Gastroesophageal sphincter (tissue), 4 donors: ENCODE measurements around the gene BLVRA. TPM values are rescaled to one million over a fixed set of nuclear protein-coding genes. Genes with fewer than 3 reads are reported as not detected.

Experiments used
- ATAC-seq: fragments of 150-250 bp; one replicate; pipeline ENCODE4 v1.9.1; 2016; ENCODE audit warnings: mild to moderate bottlenecking, moderate library complexity
- H3K27ac ChIP-seq, 4 donors: fragments of 200-600 bp; sonication (generic) in 3 of 4; 1 replicate in 3 of 4; 2 replicates in 1 of 4; pipeline ENCODE4 v1.5.1; 2016 to 2019
- H3K27me3 ChIP-seq: fragments of 200-600 bp; sonication (generic); one replicate; pipeline ENCODE4 v1.5.1; 2019
- H3K36me3 ChIP-seq, 2 donors: fragments of 200-600 bp; sonication (generic); one replicate each; pipeline ENCODE4 v1.5.1; 2019; ENCODE audit warnings: control low read depth in 1 of 2
- H3K4me1 ChIP-seq, 3 donors: fragments of 200-600 bp; sonication (generic); 1 replicate in 2 of 3; 2 replicates in 1 of 3; pipeline ENCODE4 v1.5.1; 2016 to 2019; ENCODE audit warnings: control low read depth in 2 of 3
- H3K4me3 ChIP-seq, 2 donors: fragments of 200-600 bp; sonication (generic); one replicate each; pipeline ENCODE4 v1.5.1; 2019; ENCODE audit warnings: mild to moderate bottlenecking in 1 of 2, moderate library complexity in 1 of 2
- H3K9me3 ChIP-seq, 3 donors: fragments of 200-600 bp; sonication (generic); one replicate each; pipeline ENCODE4 v1.5.1; 2017 to 2019; ENCODE audit warnings: control low read depth in 2 of 3
- EP300 ChIP-seq: sonication (generic); formaldehyde crosslinking; IDR thresholded peaks from one replicate; pipeline ENCODE4 v1.6.1; 2017; ENCODE audit warnings: antibody characterized with exemption, mild to moderate bottlenecking
- POLR2A ChIP-seq, 2 donors: fragments of 450-650 bp; IDR thresholded peaks; one replicate each; pipeline ENCODE4 v1.6.1; 2017; ENCODE audit warnings: antibody characterized with exemption in 2 of 2, mild to moderate bottlenecking in 2 of 2, moderate library complexity in 1 of 2
- POLR2AphosphoS5 ChIP-seq: sonication (generic); formaldehyde crosslinking; IDR thresholded peaks from one replicate; pipeline ENCODE4 v1.6.1; 2017; ENCODE audit warnings: antibody characterized with exemption
- WGBS, 2 donors: methylation state at CpG; one replicate each; pipeline ENCODE4 v1.1.5; 2018; ENCODE audit warnings: low coverage in 1 of 2; 5-methylcytosine and 5-hydroxymethylcytosine counted together
- total RNA-seq, 4 donors: library from RNA; depleted of rRNA; stranded (reverse); fragments of >200 nt; gene quantifications; one replicate each; pipeline ENCODE4 v1.1.0, GENCODE V29; 2016
- TF ChIP-seq, protein P1 (sequence below), 4 experiments: fragments of 200-600 bp in 2 of 4; fragments of 450-650 bp in 2 of 4; sonication (generic) in 1 of 4; IDR thresholded peaks; one replicate each; pipeline ENCODE4 v1.5.1; 2017 to 2019; ENCODE audit warnings: antibody characterized with exemption in 4 of 4, mild to moderate bottlenecking in 2 of 4, moderate library complexity in 2 of 4

Gene BLVRA
- total RNA-seq, 4 donors from 2014 or later, result 65.6 to 113 (median 92.6) TPM

DNA sequence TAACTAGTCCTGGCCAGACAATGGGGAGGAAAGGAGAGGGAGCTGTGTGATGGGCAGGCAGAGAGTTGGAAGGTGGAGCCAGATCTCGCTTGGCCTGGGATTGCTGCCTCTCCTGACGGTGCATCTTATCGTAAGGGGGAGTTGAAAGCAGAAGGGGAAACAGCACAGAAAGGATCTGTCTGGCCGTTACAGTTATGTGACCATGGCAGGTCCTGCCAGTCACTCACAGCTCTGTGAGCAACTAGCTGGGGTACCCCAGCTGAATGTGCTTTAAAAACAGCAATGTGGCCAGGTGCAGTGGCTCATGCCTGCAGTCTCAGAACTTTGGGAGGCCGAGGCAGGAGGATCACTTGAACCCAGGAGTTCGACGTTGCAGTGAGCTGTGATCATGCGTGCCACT is 8.1 kb downstream of the BLVRA start:
- no peak for ATAC-seq
- TF ChIP-seq POLR2A (IDR thresholded peaks at IDR 0.05) (no peak), EP300 (no peak), POLR2AphosphoS5 (no peak)
- TF ChIP-seq, protein P1, sequence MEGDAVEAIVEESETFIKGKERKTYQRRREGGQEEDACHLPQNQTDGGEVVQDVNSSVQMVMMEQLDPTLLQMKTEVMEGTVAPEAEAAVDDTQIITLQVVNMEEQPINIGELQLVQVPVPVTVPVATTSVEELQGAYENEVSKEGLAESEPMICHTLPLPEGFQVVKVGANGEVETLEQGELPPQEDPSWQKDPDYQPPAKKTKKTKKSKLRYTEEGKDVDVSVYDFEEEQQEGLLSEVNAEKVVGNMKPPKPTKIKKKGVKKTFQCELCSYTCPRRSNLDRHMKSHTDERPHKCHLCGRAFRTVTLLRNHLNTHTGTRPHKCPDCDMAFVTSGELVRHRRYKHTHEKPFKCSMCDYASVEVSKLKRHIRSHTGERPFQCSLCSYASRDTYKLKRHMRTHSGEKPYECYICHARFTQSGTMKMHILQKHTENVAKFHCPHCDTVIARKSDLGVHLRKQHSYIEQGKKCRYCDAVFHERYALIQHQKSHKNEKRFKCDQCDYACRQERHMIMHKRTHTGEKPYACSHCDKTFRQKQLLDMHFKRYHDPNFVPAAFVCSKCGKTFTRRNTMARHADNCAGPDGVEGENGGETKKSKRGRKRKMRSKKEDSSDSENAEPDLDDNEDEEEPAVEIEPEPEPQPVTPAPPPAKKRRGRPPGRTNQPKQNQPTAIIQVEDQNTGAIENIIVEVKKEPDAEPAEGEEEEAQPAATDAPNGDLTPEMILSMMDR (IDR thresholded peaks at IDR 0.05), result no peak
- H3K4me3 ChIP-seq, result no peak overlapping the region
- no peak overlapping the region for H3K27ac ChIP-seq
- peaks cover 0 to 38% (median 12%) of the 10 kb centered on the region in 3 donors for H3K4me1 ChIP-seq
- WGBS, 2 donors, result 79 to 91% methylated on average over 4 to 7 of the region's 8 CpGs
- no peaks in the 10 kb centered on the region for H3K27me3 ChIP-seq
- no peaks in the 10 kb centered on the region for H3K9me3 ChIP-seq
- peaks cover 0 to 9% of the 10 kb centered on the region in 2 donors for H3K36me3 ChIP-seq

DNA sequence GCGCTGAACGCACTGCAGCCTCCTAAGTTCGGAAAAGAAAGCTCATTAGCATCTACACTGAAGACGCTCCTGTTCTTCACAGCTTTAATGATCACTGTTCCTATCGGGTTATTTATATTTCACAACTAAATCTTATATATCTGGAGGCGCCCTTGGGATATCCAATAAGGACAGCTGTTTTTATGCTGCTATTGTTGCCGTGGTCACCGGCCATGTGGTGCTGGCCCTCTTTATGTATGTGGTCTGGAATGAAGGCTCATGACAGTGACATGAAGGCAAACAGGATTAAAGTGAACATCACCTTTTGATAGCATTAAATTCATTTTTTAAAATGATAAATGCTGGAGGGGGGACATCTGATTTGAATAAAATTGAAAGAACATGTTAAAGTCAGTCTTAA is 8.8 kb downstream of the BLVRA start:
- ATAC-seq, result no peak
- TF ChIP-seq POLR2A (IDR thresholded peaks at IDR 0.05), result no peak
- TF ChIP-seq, protein P1 (IDR thresholded peaks at IDR 0.05), result no peak
- no peak for TF ChIP-seq POLR2AphosphoS5
- no peak for TF ChIP-seq EP300
- Histone ChIP-seq H3K27ac (no peak overlapping the region), H3K27me3 (no peaks in the 10 kb centered on the region), H3K9me3 (no peaks in the 10 kb centered on the region), H3K4me1 (peaks cover 0 to 30% (median 9%) of the 10 kb centered on the region in 3 donors), H3K36me3 (peaks cover 0 to 17% of the 10 kb centered on the region in 2 donors), H3K4me3 (no peak overlapping the region)
- 82 to 91% methylated on average over 7 to 8 of the region's 8 CpGs for WGBS, 2 donors

DNA sequence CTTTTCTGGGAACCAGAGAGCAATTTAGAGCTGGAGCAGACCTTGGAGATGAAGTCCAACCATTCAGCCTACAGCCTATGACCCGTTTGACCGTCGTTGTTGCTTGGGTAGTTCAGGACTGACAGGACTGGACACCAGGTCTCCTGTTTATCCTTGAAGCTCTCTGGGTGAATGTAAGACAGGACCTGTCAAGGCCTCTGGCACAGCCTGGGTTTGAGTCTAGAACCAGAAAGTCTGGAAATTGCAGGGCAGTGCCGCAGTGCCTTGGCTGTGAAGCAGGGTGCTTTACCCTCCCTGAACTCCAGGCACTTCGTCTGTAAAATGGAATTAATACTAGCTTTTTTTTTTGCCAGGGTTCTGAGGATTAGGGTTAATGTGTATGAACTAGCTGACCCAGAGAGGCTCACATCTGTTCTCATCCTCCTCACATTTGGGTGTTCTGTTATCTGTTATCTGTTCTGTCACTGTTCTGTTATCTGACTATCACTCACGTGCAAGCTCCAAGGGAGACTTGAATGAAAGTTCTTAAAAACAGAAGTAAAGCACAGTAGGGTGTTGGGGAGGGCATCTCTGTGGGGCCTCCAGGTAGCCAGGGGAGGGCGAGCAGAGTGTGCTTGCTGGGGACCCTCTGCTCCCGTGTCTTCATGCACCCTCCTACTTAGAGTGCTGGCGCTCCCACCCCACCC is 9.9 kb downstream of the BLVRA start:
- TF ChIP-seq, protein P1 (IDR thresholded peaks at IDR 0.05), result no peak
- TF ChIP-seq POLR2AphosphoS5 (no peak), EP300 (no peak), POLR2A (IDR thresholded peaks at IDR 0.05) (no peak)
- Histone ChIP-seq H3K4me1 (peaks cover 0 to 22% (median 6%) of the 10 kb centered on the region in 3 donors), H3K27ac (no peak overlapping the region), H3K4me3 (no peak overlapping the region), H3K9me3 (no peaks in the 10 kb centered on the region), H3K36me3 (peaks cover 0 to 25% of the 10 kb centered on the region in 2 donors), H3K27me3 (no peaks in the 10 kb centered on the region)
- ATAC-seq, result no peak
- WGBS, 2 donors, result 67% methylated on average over 3 to 5 of the region's 9 CpGs

DNA sequence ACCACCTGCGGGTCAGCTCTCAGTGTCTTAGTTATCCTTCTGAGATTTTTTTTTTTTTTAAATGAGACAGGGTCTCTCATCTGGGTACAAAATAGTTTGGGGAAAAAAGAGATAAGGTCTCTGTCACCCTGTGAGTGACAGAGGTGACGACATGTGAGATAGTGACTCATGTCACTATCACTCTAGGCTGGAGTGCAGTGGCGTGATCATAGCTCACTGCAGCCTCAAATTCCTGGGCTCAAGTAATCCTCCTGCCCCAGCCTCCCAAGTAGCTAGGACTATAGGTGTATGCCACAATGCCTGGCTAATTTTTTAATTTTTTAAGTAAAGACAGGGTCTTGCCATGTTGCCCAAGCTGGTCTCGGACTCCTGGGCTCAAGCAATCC is 10.4 kb downstream of the BLVRA start:
- Histone ChIP-seq H3K9me3 (no peaks in the 10 kb centered on the region), H3K27me3 (no peaks in the 10 kb centered on the region), H3K4me3 (no peak overlapping the region), H3K4me1 (peaks cover 0 to 17% (median 6%) of the 10 kb centered on the region in 3 donors), H3K36me3 (peaks cover 0 to 25% of the 10 kb centered on the region in 2 donors), H3K27ac (no peak overlapping the region)
- 76 to 90% methylated on average over 1 to 3 of the region's 4 CpGs for WGBS, 2 donors
- ATAC-seq, result no peak
- TF ChIP-seq POLR2A (IDR thresholded peaks at IDR 0.05) (no peak), POLR2AphosphoS5 (no peak), EP300 (no peak)
- TF ChIP-seq, protein P1 (IDR thresholded peaks at IDR 0.05), result no peak

DNA sequence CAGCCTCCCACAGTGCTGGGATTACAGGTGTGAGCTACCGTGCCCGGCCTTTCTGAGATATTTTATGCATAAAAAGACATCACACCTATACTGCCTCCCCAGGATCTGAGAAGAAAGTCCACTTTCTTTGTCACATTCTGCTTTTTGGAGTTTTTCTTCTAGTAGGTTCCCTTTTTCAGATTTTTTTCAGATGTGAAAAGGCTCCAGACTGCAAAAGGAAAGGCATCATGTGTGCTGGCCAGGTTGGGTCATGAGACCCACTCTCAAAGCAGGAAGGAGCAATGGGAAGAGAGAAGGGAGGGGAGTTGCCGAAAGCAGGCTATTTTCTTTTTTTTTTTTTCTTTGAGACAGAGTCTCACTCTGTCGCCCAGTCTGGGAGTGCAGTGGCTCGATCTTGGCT is 10.8 kb downstream of the BLVRA start:
- H3K27me3 ChIP-seq, result no peaks in the 10 kb centered on the region
- H3K36me3 ChIP-seq, result peaks cover 0 to 25% of the 10 kb centered on the region in 2 donors
- TF ChIP-seq EP300 (no peak), POLR2AphosphoS5 (no peak), POLR2A (IDR thresholded peaks at IDR 0.05) (no peak)
- TF ChIP-seq, protein P1 (IDR thresholded peaks at IDR 0.05), result no peak
- H3K4me1 ChIP-seq, result peaks cover 0 to 13% (median 6%) of the 10 kb centered on the region in 3 donors
- 85% methylated on average over 5 of the region's 5 CpGs; no CpG with 5 or more reads in 1 of the 2 donors for WGBS, 2 donors
- no peak overlapping the region for H3K4me3 ChIP-seq
- ATAC-seq, result no peak
- no peaks in the 10 kb centered on the region for H3K9me3 ChIP-seq
- no peak overlapping the region for H3K27ac ChIP-seq
